Measurements from ENCODE around the gene SMIM45.

SMIM45 gene

DNA sequence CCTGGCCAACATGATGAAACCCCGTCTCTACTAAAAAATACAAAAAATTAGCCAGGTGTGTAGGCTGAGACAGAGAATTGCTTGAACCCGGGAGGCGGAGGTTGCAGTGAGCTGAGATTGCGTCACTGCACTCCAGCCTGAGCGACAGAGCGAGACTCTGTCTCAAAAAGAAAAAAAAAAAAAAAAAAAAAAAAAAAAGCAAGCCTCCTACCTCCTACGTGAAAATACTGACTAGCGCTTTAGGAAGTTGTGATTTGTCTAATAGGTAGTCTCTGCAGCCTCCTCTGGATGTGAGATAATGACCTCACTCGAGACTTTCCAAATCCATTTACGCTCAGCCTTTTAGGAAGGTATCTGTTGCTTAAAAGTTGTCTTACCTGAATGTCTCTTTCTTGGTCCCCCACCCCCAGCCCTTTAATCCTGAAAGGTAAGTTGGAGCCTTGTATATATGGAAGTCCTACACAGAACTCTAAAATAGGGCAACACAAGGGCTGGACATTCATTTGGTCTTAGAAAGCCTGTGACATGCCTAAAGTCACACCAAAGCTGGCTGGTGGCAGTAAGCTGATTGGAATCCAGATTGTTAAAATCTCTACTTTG, 22.8 kb downstream of the SMIM45 start:
- DNase-seq: no peak

DNA sequence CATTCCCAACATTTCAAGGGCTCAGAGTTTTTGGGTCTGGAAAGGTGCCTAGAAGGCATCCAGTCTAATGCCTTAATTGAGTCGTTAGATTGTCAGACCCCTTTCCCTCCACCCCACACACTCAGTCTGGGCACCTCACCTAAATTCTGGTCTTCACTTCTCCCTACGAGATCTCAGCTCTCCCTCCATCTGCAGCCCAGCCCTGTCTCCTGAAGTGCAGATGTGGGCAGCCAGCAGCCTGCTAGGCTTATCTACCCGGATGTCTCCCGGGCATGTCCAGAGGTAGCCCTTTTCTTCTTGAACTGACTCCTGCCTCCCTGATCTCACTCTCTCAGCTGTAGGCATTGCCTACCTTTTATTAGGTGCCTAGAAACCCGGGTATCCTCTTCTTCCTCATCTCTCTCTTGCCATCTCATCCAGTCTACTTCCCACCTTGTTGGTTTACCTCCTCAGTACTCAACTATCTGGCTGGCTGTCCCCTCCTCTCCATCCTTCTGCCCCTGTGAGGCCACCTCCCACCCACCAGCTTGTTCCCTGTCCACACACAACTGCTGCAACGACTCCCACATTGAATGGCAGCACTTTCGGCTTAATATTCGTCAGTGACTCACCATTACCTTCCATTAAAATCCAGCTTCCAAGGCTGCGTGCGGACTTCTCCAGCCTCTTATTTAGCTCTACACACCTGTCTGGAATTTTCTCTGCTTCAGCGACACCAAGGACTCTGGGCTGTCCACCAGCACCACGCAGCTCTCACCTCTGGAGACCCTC, 23.5 kb downstream of the SMIM45 start:
- DNase-seq: no peak

DNA sequence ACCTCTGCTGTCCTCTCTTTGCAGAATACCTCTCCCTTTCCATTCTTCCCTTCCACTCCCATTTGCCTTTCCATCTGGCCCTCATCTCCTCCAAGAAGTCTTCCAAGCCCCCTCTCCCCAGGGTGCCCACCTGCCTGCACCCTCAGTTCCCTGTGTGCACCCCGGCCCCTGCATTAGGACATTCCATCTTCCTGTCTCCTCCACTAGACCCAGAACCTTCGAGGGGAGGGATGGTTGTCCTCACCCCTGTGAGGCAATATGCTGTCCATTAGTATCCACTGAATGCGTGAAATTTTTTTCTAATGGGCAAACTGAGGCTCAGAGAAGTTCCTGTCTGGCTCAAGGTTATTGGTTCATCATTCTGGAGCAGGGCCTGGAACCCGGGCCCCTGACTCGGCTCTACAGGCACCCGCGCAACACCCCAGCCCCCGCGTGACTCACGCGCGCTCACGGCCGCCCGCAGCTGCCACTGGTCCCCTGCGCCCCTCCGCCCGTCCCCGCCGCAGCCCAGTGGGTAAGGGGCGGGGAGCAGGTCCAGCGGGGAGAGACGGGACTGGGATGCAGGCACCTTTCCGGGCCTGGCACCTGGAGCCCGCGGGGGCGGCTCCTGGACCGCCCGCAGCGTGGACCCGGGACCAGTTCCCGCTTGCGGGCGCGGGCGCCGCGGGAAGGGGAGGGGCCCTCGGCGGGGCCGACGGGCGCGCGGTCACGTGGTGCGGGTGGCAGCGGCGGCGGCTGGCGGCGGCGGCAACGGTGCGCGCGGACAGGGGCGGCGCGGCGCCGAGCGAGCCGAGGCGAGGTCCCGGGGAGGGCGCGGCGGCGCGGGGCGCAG, 24.3 kb downstream of the SMIM45 start:
- DNase-seq: no peak

DNA sequence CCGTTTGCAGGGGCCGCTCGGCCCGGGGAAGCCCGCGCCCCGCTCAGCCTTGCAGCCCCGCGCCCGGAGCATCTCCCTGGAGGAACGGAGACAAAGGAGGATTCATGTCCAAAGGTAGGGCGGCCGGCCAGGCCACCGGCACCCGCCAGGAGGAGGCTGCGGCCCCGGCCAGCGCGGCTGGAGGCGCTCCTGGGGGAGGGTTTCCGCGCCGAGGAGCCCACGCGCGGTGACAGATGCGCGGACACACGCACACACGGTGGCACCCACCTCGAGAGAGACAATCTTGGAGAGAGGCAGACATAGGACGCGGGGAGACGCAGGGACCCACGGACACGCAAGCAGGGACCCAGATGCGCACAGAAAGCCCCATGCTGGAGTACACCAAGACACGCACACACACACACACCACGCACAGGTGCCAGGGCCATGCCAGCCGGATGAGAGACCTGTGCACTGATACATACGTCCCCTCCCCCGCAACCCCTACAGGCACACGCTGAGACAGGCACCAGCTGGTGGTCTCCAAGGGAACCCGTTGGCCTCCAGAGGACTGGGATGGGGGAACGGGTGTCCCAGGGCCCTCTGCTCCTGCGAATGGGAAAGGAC, 25.1 kb downstream of the SMIM45 start:
- no peak for DNase-seq

DNA sequence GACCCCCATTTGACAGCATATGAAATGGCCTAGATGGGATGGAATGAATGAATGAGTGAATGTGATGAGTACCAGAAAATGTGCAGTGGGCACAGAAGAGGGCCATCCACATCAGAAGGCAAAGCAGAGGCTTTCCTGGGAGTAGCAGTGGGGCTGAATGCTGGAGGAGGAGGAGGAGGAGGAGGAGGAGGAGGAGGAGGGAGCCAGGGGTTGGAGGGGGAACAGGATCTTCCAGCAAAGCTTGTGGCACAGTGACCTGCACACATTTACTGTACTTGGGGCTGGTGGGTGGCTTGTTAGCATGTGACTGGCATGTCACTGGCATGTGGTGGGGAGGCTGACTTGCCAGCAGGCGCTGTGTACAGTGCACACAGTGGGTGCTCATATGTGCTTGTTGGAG, 26.8 kb downstream of the SMIM45 start:
- no peak for DNase-seq

DNA sequence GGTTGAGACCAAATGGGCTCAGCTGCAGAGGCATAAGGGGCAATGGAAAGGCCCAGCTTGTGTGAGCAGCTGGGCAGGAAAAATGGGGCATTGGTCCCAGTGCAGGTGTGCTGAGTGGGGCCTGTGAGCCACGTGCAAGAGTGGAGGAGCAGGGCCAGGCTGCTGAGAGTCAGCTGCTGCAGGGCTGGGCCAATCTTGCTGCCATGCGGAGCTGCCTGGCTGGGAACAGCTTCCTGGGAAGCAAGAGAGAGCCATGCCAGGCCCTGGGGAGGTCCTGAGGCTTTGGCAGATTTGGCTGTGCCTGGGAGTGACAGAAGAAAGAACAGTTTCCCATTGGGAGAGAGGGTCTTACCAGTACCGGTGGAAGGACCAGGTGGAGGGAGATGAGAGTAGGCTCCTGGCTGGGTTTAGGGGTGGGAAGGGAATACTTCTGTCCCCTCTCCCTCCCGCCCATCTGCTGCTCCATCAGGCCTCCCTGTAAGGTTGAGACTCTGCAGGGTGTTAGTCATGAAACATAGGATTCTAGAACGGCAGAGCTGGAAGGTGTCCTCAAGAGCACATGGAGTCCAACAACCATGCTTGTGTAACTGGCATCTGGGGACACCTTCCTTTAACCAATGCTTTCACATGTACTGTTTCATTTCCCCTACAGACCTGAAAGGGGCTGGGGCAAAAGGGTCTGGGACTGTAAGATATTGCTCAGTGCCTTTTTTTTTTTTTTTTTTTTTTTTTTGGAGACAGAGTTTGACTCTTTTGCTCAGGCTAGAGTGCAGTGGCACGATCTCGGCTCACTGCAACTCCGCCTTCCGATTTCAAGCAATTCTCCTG, 27.7 kb downstream of the SMIM45 start:
- no peak for DNase-seq

DNA sequence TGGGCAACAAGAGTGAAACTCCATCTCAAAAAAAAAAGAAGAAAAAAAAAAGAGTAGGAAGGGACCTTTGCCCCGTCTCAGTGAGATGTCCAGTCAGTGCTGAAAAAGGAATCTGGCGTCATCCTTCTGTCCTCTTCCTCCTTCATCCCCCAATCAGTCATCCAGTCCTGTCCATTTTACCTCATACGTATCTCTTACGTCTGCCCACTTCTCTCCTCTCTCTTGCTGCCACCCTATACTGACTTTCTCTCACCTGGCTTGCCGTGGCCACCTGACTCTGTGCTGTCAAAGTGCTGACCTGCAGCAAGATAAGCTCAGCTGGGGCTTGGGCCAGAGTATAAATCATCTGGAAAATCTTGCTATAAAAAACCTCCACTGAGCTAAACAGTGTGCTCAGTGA, 30.9 kb downstream of the SMIM45 start:
- no peak for DNase-seq

DNA sequence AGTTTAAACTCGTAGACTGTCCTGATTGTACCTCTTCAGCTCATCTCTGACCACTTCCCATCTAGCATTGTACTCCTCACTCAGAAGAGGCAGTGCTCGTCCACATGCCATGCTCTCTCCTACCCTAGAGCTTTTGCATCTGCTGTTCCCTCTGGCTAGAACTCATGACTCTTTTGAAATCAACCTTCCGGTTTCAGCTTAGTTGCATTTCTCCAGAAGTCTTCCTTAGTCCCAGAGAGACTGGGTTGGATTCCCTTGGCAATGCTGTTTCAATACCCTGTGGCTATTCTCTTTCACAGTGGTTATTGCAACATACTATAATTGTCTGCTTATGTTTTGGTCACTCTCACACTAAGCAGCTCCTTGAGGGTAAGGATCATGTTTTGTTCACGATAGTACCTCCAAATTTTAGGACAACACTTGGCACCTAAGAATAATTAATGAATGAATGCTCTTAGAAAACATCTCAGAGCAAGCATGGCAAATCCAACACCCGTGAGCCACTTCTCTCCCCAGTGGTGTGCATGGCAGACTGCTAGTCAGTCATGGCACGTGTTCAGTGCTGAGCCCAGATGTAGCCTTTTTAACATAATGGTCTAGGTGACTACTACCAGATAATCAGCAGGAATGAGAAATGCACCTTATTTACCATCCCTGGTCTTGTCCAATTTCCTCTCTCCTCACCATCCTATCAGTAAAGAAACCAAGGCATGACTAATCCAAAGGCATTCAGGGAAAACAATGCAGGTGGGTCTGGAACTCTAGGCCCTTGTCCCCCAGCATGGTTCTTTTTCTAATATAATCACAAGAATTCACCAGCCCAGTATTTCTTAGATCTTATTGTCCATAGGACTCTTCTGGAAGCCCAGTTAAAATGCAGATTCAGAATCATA, 31.8 kb downstream of the SMIM45 start:
- DNase-seq: no peak

DNA sequence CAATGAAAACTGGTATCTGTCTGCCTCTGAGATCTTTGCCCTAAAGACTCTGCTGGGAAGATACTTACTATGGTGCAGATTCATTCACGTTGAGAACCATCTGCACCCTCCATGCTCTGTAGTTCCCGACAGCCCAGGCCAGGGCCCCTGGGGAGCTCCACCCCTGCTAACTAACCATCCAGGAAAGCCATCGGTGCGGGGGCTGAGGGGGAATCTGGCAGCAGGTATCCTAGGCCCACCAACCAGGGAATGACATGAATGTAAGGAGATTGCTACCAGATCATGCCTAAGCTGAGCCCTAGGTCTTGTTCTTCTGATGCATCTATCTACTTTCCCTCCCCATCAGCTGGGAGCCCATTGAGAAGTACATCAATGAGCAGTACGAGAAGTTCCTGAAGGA, 35.3 kb downstream of the SMIM45 start:
- no peak for DNase-seq

DNA sequence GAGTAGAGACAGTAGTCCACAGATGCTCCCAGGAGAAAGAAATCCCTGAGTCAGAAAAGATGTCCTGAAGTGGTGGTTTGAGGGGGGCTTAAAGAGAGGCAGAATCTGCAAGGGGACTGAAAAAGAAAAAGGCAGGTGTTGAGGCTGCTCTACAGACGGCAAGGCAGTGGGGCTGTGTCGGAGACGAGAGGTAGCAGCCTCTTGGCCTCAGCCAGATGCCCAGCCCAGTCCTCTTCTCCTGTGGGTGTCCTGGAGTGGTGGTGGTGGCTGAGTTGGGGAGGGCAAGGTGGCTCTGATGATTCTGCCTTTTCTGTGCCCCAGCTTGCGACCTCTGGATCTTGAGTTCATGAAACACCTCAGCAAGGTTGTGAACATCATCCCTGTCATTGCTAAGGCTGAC, 37.3 kb downstream of the SMIM45 start:
- no peak for DNase-seq

DNA sequence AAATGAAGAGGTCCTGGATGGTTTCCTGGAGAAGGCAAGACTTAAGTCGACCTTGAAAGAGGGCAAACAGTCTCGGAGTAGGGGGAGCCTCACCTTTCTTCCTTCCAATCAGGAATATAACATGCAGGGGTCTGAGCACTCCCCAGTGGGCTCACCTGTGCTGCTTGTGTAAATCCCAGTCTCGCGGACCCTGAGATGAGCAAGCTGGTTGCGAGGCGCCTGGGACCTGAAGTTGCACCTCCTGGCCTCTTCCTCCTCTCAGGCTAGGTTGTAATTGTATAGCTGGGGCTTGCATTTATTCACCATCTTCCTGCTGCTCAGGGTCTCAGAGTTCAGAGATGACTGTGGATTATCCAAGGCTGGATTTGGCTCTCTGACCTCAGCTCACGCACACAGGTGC, 39.2 kb downstream of the SMIM45 start:
- no peak for DNase-seq

DNA sequence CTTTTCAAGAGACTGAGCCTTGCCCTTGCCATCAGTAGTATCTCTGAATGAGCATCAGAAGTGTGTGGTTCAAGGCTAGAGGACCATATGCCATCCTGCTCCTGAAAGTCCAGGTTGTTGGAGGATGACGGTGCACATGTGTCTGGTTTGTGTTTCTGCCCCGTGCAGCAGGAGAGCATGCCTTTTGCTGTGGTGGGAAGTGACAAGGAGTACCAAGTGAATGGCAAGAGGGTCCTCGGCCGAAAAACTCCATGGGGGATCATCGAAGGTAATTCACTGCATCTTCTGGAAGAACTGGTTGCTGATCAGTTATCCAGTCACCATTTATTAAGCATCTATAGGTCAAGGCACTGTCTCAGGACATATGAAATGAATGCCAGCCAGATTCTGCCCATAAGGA, 40.5 kb downstream of the SMIM45 start:
- no peak for DNase-seq

DNA sequence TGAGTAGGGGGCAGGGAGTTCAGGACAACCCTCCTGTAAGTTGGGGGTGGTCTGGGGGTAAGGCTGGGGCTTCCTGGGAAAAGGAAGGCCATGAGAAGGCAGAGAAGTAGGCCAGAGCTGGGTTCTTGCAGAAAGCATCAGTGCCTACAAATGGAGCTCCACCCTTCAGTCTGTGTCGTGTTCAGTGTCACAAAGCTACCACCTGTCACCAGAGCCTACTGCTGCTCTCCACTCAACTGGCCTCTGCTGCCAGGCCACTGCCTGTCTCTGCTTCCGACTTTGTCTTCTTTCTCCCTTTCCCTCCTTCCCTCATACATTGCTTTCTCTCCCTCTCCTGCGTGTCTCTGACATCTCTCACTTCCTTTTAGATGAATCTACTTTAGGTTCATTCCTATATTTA, 43.3 kb downstream of the SMIM45 start:
- DNase-seq: no peak

DNA sequence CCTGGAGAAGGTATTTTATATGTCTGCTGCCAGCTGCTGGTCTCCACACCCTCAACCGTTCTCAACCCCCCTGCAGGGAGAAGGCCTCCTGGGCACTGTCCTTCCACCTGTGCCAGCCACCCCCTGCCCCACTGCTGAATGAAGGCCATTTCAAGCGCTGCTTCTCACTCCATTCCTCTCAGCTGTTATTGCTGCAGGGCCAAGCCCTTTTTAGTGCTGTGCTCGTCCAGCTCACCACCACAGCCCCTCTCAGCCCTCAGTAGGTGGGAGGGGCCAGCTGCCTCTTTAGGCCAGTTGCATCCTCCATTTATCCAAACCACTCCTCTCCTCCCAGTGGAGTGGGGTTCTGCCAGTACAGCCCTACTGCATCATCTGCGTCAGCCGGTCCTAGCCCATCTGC, 44.9 kb downstream of the SMIM45 start:
- DNase-seq: no peak

DNA sequence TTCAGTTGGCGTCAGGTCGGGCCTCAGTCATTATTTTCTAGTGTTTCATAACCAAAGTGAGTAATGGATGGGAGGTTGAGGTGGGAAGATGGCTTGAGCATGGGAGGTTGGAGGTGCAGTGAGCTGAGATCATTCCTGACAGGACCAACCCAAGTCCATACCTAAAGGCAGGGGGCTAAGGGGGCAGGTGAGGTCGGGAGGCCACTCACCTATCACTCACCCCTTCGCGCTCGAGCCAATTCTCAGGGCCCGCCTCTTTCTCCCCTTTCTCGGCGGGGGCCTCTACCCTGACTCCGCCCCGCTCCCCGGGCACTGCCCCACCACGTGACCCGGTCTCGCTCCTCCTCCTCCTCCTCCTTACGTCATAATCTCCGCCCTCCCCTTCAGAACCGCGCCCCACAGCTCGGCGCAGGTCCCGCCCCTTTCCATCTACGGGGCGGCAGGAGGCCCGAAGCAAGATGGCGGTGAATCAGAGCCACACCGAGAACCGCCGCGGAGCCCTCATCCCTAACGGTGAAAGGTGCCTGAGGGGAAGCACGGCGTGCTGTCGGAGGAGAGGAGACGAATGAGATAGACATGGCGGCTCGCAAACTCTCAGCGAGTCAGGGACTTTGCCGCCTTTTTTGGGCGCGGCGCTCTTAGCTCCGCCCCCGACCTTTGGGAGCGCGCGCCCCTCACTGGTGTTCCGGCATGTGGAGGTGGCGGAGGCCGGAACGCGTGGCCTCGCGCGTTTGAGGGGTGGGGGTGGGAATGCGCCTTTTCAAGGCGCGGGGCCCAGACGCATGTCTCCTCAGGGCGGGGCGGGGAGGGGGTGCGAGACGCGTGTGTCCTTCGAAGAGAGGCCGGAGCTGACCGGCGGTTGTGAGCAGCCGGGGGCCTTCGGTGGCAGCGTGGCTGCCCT, 46.7 kb downstream of the SMIM45 start, which contains the start of gene WBP2NL:
WBP2NL (plus strand) TSS at position 428 of the 901 bp plus-strand sequence; CDS start at position 459, 31 bp downstream.
- peak; percentile 43 for DNase-seq

DNA sequence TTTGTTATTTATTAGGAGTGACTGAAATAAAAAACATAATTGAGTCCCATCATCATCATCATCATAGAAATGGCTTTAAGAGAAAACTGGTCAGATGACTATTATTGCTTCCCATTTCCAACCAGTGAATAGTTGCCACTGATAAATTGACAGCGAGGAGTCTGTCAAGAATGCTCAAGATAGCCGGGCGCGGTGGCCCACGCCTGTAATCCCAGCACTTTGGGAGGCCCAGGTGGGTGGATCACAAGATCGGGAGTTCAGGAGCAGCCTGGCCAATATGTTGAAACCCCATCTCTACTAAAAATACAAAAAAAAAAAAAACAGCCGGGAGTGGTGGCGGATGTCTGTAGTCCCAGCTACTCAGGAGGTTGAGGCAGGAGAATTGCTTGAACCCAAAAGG, 48.5 kb downstream of the SMIM45 start:
- DNase-seq: no peak

DNA sequence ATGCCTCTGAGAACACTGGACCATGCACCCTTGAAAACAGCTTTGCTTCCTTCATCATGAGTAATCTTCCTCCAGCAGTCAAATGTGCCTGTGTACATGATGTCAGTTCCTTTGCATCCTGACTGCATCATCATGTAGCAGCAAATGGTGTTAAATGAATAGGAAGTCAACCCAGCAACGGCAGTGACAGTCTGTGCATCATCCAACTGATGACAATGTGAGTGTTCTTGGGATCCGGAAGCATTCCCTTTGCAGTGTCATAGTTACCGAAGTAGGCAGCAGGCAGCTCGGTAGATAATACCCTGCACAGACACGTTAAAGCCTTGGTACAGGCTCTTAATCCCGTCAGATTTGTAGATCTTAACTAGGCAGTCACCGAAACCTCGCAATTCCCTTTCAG, 49.2 kb downstream of the SMIM45 start:
- no peak for DNase-seq

DNA sequence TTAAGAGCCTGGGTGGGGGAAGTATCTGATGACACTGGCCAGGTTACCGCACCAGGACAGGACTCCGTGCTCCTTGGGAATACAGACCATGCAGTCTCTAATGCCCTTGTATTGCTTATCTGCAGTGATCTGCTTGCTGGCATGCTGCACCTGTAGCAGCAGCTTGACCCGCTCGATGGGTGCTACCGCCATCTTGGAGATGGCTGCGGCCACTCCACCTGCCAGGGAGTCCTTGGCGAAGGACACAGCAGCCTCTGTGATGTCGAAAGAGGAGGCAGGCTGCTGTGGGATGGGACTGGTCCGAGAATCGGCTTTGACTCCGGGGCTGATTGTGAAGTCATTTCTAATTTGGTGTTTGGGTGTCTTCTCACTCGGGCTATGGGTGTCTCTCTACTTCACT, 49.8 kb downstream of the SMIM45 start:
- no peak for DNase-seq

DNA sequence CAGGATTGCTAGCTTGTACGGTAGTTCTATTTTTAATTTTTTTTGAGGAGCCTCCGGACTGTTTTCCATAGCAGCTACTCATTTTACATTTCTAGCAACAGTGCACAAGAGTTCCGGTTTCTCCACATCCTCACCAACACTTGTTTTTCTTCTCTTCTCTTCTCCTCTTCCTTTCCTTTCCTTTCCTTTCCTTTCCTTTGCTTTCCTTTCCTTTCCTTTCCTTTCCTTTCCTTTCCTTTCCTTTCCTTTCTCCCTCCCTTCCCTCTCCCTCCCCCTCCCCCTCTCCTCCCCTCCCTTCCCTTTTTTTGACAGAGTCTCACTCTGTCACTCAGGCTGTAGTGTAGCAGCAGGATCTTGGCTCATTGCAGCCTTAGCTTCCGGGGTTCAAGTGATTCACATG, 56.0 kb downstream of the SMIM45 start:
- no peak for DNase-seq
